Upper lobe of right lung (tissue), 1 donor: Measurements from ENCODE around the gene WDPCP. TPM values are rescaled to one million over a fixed set of nuclear protein-coding genes. Genes with fewer than 3 reads are reported as not detected.

ENCODE experiments used
- ATAC-seq: fragments of 200-7000 bp; cut with Tn5 transposase; one replicate; pipeline ENCODE4 v1.9.1; 2020; ENCODE audit warnings: mild to moderate bottlenecking, moderate library complexity
- DNase-seq: peaks from one replicate; pipeline ENCODE4 v3.0.0-alpha.2; 2020
- H3K27ac ChIP-seq: fragments of 200-600 bp; one replicate; pipeline ENCODE4 v1.8.0; 2022
- H3K27me3 ChIP-seq: fragments of 200-600 bp; one replicate; pipeline ENCODE4 v1.8.0; 2022; ENCODE audit warnings: mild to moderate bottlenecking
- H3K36me3 ChIP-seq: fragments of 200-600 bp; one replicate; pipeline ENCODE4 v1.8.0; 2022
- H3K4me1 ChIP-seq: fragments of 200-600 bp; one replicate; pipeline ENCODE4 v1.8.0; 2022
- H3K4me3 ChIP-seq: fragments of 200-600 bp; one replicate; pipeline ENCODE4 v1.8.0; 2022; ENCODE audit warnings: mild to moderate bottlenecking
- H3K9me3 ChIP-seq: fragments of 200-600 bp; one replicate; pipeline ENCODE4 v1.8.0; 2022
- CTCF ChIP-seq: fragments of 200-600 bp; IDR thresholded peaks from one replicate; pipeline ENCODE4 v1.8.0; 2022; ENCODE audit warnings: antibody characterized with exemption
- intact Hi-C: fragments of 100-400 bp; cut with DNase I; formaldehyde crosslinking; loops from one replicate; pipeline ENCODE4 v1.11.0; 2022
- total RNA-seq: library from RNA; stranded (reverse); fragmentation: NEBNext Ultra II Directional; extraction: Animal tissue kit (Norgen Biotek cat#: 25700); gene quantifications from one replicate; pipeline ENCODE4 v1.2.1, GENCODE V29; 2021
- donor health status: DM: no; HTN: yes; CAD: no; lungs with severe emphysema.

Gene WDPCP
- total RNA-seq, 1 donor from 2014 or later: 8.6 TPM

DNA sequence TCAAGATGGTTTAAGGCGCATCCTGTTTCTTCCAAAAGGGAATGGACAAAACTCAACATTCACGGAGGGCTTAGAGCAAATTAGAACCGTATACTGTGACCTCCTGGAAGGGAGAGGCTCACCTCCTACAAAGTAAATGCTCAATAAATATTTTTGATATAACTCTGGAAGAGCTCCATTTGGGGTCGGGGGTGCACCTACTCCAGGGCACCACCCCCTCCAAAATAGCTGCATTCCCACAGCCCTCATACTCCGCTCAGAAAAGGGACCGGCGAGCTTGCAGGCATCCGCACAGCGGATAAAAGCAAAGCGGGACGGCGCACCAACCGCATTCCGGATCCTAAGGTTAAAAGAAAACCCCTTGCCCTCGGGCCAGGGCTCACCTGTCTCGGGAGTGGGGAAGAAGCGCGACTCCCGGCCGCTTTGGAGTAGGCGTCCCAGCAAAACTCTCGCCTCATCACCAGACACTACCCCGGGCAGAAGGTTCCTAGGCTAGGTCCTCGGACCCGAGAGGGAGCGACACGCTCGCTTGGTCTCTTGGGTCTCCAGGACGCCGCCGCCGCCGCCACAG, 378 bp downstream of the WDPCP start:
- Histone ChIP-seq H3K9me3 (no peaks in the 10 kb centered on the region), H3K27me3 (no peaks in the 10 kb centered on the region), H3K27ac (peak overlapping the region; percentile 83), H3K4me3 (peak overlapping the region; percentile 84), H3K36me3 (peaks cover 8% of the 10 kb centered on the region), H3K4me1 (peaks cover 22% of the 10 kb centered on the region)
- TF ChIP-seq CTCF: no peak
- intact Hi-C loops: no loop called here
- DNase-seq (no peak), ATAC-seq (peak; percentile 58)

DNA sequence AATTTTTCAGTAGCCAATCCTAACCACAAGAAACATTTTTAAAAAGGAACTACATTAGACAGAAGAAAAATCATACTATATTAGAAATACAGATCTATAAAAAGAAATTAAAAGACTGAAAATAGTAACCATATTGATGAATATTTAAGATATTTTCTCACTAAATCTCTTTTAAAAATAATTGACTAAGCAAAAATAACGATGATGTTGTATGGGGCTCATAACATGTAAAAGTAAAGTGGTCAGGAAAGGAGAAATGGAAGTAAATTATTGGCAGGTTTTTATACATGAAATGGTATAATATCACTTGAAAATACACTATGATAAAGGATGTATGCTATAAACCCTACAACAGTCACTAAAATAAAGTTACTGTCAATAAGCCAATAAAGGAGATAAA, 5.4 kb downstream of the WDPCP start:
- H3K9me3 ChIP-seq: no peaks in the 10 kb centered on the region
- no peak overlapping the region for H3K27ac ChIP-seq
- no peaks in the 10 kb centered on the region for H3K36me3 ChIP-seq
- H3K27me3 ChIP-seq: no peaks in the 10 kb centered on the region
- DNase-seq (no peak), ATAC-seq (no peak)
- TF ChIP-seq CTCF: no peak
- peaks cover 6% of the 10 kb centered on the region for H3K4me1 ChIP-seq
- no peak overlapping the region for H3K4me3 ChIP-seq
- intact Hi-C loops: no loop called here

DNA sequence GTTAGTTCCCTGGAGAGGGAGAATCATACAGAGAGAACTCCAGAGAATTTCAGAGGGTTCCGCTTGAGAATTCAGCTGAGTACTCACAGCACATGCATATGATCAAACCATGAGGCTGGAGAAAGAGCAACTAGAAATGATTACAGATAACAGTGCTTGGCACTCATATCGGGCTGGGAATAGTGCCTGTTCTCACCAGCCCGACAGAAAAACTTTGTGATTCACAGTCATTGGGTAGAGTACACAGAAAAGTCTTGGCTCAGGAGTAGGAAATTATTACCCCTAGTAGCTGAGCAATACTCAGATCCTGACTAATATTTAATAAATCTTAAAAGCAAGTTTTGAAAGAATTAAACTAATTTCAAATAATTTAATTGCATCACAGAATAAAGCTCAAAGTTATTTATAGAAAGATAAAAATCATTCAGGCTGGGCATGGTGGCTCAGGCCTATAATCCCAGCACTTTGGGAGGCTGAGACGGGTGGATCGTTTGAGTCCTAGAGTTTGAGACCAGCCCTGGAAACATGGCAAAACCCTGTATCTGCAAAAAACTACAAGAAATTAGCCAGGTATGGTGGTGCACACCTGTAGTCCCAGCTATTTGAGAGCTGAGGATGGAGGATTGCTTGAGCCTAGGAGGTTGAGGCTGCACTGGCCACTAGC, 6.8 kb downstream of the WDPCP start:
- Histone ChIP-seq H3K4me3 (no peak overlapping the region), H3K27me3 (no peaks in the 10 kb centered on the region), H3K27ac (no peak overlapping the region), H3K36me3 (no peaks in the 10 kb centered on the region), H3K9me3 (no peaks in the 10 kb centered on the region), H3K4me1 (no peaks in the 10 kb centered on the region)
- intact Hi-C loops: no loop called here
- DNase-seq (no peak), ATAC-seq (no peak)
- no peak for TF ChIP-seq CTCF

- Histone ChIP-seq H3K4me3 (no peak overlapping the region), H3K27ac (no peak overlapping the region), H3K27me3 (no peaks in the 10 kb centered on the region), H3K9me3 (no peaks in the 10 kb centered on the region), H3K36me3 (no peaks in the 10 kb centered on the region), H3K4me1 (no peaks in the 10 kb centered on the region)
- ATAC-seq (no peak), DNase-seq (no peak)
- intact Hi-C loops: no loop called here
- no peak for TF ChIP-seq CTCF
Measured at GRCh38 chr2:63580651-63581297, 7.5 kb downstream of the WDPCP start.

DNA sequence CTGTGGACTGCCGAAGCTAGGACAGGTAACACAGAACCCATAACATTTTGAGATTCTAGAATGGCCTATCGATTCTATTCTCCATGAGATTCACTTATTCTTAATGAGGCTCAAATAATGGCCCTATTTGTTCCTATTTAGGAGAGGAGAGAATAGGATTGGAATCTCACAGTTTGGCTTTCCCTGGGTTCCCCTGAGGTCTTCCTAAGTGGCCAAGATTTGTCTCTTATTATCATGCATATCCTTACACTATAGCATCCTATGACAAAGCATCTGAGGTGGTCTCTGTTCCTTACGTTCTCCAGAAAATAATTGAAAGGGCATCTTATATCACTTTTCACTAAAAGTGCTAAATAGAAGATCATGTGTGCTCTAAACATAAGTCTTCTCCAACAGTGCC, 9.5 kb downstream of the WDPCP start:
- no peak for ATAC-seq
- Histone ChIP-seq H3K27ac (no peak overlapping the region), H3K27me3 (no peaks in the 10 kb centered on the region), H3K4me1 (no peaks in the 10 kb centered on the region), H3K36me3 (no peaks in the 10 kb centered on the region), H3K4me3 (no peak overlapping the region), H3K9me3 (no peaks in the 10 kb centered on the region)
- no peak for TF ChIP-seq CTCF
- DNase-seq: no peak
- intact Hi-C loops: no loop called here
